Liver (tissue), 3 donors: ENCODE results near the gene CCDC141.

ENCODE experiments used
- EGR1 ChIP-seq, 2 donors: IDR thresholded peaks; 2 replicates each; pipeline ENCODE4 v1.6.1; 2016 to 2018; ENCODE audit warnings: antibody characterized with exemption in 2 of 2, low read depth in 2 of 2
- GABPA ChIP-seq, 2 donors: IDR thresholded peaks in 1 of 2; conservative IDR thresholded peaks in 1 of 2; 2 replicates each; pipeline ENCODE4 v1.6.1; 2016; ENCODE audit warnings: antibody characterized with exemption in 2 of 2, mild to moderate bottlenecking in 1 of 2, moderate library complexity in 1 of 2
- JUND ChIP-seq, 2 donors: IDR thresholded peaks; 2 replicates each; pipeline ENCODE4 v1.6.1; 2016; ENCODE audit warnings: antibody characterized with exemption in 2 of 2
- NR2F2 ChIP-seq: IDR thresholded peaks from 2 replicates; pipeline ENCODE4 v1.6.1; 2016; ENCODE audit warnings: antibody characterized with exemption
- RAD21 ChIP-seq, 2 donors: IDR thresholded peaks; 2 replicates each; pipeline ENCODE4 v1.6.1; 2016; ENCODE audit warnings: antibody characterized with exemption in 2 of 2, mild to moderate bottlenecking in 2 of 2
- TAF1 ChIP-seq: conservative IDR thresholded peaks from 2 replicates; pipeline ENCODE4 v1.6.1; 2016; ENCODE audit warnings: antibody characterized with exemption, mild to moderate bottlenecking
- TF ChIP-seq, protein P1 (sequence below): fragments of 150-350 bp; IDR thresholded peaks from 2 replicates; pipeline ENCODE4 v1.5.1; 2017; ENCODE audit warnings: improper control_type of control experiment, low read depth, low read length; ENCODE audit not compliant: missing input control
- TF ChIP-seq, protein P2 (sequence below): IDR thresholded peaks from 2 replicates; pipeline ENCODE4 v1.6.1; 2016; ENCODE audit warnings: antibody characterized with exemption
- TF ChIP-seq, protein P3 (sequence below): IDR thresholded peaks from 2 replicates; pipeline ENCODE4 v1.6.1; 2016; ENCODE audit warnings: antibody characterized with exemption, mild to moderate bottlenecking
- donor health status: healthy.
- donor health status: healthy.

DNA sequence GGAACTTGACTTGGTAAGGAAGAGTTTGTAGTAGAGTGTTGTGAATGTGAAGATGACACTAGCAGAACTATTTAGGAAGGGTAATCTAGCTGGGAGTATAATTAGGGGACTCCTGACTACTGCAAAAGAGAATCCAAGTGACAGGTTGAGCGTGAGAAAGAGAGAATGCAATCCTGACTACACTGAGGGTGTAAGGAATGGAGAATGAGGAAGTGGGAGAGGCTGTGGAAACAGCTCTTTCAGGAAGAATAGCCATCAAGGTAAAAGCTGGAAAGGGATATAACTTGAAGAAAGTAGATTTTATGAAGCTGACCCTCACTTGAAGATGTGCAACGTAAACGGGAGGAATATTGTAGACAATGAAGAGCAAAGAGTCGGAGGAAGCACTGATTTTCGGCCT is 201.6 kb downstream of the CCDC141 start:
- TF ChIP-seq TAF1 = no peak
- TF ChIP-seq, protein P1, sequence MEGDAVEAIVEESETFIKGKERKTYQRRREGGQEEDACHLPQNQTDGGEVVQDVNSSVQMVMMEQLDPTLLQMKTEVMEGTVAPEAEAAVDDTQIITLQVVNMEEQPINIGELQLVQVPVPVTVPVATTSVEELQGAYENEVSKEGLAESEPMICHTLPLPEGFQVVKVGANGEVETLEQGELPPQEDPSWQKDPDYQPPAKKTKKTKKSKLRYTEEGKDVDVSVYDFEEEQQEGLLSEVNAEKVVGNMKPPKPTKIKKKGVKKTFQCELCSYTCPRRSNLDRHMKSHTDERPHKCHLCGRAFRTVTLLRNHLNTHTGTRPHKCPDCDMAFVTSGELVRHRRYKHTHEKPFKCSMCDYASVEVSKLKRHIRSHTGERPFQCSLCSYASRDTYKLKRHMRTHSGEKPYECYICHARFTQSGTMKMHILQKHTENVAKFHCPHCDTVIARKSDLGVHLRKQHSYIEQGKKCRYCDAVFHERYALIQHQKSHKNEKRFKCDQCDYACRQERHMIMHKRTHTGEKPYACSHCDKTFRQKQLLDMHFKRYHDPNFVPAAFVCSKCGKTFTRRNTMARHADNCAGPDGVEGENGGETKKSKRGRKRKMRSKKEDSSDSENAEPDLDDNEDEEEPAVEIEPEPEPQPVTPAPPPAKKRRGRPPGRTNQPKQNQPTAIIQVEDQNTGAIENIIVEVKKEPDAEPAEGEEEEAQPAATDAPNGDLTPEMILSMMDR = no peak
- TF ChIP-seq GABPA (IDR thresholded peaks at IDR 0.05 in 1 of 2, conservative IDR thresholded peaks at IDR 0.05 in 1 of 2) = no peak
- TF ChIP-seq, protein P2, sequence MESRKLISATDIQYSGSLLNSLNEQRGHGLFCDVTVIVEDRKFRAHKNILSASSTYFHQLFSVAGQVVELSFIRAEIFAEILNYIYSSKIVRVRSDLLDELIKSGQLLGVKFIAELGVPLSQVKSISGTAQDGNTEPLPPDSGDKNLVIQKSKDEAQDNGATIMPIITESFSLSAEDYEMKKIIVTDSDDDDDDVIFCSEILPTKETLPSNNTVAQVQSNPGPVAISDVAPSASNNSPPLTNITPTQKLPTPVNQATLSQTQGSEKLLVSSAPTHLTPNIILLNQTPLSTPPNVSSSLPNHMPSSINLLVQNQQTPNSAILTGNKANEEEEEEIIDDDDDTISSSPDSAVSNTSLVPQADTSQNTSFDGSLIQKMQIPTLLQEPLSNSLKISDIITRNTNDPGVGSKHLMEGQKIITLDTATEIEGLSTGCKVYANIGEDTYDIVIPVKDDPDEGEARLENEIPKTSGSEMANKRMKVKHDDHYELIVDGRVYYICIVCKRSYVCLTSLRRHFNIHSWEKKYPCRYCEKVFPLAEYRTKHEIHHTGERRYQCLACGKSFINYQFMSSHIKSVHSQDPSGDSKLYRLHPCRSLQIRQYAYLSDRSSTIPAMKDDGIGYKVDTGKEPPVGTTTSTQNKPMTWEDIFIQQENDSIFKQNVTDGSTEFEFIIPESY = no peak
- no peak for TF ChIP-seq RAD21 (IDR thresholded peaks at IDR 0.05)
- TF ChIP-seq, protein P3, sequence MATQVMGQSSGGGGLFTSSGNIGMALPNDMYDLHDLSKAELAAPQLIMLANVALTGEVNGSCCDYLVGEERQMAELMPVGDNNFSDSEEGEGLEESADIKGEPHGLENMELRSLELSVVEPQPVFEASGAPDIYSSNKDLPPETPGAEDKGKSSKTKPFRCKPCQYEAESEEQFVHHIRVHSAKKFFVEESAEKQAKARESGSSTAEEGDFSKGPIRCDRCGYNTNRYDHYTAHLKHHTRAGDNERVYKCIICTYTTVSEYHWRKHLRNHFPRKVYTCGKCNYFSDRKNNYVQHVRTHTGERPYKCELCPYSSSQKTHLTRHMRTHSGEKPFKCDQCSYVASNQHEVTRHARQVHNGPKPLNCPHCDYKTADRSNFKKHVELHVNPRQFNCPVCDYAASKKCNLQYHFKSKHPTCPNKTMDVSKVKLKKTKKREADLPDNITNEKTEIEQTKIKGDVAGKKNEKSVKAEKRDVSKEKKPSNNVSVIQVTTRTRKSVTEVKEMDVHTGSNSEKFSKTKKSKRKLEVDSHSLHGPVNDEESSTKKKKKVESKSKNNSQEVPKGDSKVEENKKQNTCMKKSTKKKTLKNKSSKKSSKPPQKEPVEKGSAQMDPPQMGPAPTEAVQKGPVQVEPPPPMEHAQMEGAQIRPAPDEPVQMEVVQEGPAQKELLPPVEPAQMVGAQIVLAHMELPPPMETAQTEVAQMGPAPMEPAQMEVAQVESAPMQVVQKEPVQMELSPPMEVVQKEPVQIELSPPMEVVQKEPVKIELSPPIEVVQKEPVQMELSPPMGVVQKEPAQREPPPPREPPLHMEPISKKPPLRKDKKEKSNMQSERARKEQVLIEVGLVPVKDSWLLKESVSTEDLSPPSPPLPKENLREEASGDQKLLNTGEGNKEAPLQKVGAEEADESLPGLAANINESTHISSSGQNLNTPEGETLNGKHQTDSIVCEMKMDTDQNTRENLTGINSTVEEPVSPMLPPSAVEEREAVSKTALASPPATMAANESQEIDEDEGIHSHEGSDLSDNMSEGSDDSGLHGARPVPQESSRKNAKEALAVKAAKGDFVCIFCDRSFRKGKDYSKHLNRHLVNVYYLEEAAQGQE = no peak
- no peak for TF ChIP-seq NR2F2
- no peak for TF ChIP-seq JUND (IDR thresholded peaks at IDR 0.05)
- TF ChIP-seq EGR1 (IDR thresholded peaks at IDR 0.05; ENCODE audit: low read depth in 2 of 2) = no peak
